NCI-H748 treated with DMSO at 0.1 percent for 48 hours (cell line): ENCODE data around the gene PEX16.
"Not testable (repeated sequence)": the region's sequence is repeated elsewhere in the genome, so short reads cannot be mapped to it uniquely, and the experiment has no call there.

ENCODE experiments used
- DNase-seq: peaks from one replicate; lab custom pipeline; 2025; lab: John Stamatoyannopoulos, UW

PEX16 gene

DNA sequence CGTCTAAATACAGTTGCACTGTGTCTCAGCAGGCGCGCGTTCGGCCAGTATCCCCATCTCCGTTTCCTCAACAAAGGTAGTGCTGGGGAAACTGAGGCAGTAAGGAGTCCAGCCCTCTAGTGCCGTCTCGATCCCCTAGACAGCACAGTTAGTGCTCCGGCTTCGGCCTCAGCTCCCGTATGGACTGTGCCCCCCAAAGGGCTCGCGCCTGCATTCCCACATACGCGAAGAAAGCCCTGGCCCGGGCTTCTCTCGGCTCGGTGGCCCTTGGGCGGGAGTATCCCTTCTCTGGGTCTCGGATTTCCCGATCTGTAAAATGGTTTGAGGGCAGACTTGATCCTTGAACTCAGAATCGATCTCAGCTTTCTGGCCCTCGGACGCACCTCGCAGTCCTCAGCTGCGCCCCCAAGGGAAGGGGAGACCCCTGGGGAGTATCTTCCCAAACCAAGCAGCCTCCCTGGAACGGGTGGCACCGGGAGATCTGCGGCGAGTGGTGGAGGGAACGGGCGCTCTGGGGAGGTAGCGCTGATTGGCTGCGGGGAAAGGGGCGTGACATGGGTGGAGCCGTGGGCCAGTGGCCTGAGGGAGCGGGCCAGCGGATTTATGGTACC, 759 bp upstream of the PEX16 start:
- DNase-seq = peak; percentile 80

DNA sequence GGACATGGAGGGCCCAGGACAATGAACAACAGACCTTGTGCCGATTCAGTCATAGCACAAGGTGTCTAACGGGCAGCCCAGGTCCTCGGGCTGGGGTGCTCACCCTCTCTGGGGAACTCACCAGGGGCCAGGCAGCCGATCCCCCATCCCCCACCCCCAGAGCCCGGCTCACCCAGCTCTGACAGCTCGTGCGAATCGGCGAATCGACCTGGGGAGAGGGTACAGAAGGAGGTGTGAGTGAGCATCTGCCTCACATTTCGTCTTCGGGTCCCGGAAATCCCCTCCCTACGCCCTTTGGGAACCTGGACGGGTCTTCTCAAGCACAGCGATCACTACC, 423 bp downstream of the PEX16 start:
- DNase-seq = no peak

DNA sequence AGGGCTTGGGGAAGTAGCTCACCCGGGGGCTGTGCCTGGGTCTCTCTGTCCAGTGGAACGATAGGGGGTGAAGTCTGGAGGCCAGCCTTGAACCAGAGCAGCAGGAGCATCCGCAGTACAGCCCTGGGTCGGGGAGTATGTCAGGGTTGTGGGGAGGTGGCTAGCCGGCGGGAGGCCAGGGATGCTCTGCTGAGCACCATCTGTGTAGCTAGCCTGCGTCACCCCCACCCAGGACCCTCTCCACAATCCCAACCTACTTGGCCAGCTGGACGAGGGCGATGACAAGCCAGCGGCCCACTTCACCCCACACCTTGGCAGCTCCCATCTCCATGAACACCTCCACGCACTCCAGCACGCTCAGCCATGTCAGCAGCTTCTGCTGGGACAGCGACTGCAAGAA, 2.2 kb downstream of the PEX16 start:
- no peak for DNase-seq

DNA sequence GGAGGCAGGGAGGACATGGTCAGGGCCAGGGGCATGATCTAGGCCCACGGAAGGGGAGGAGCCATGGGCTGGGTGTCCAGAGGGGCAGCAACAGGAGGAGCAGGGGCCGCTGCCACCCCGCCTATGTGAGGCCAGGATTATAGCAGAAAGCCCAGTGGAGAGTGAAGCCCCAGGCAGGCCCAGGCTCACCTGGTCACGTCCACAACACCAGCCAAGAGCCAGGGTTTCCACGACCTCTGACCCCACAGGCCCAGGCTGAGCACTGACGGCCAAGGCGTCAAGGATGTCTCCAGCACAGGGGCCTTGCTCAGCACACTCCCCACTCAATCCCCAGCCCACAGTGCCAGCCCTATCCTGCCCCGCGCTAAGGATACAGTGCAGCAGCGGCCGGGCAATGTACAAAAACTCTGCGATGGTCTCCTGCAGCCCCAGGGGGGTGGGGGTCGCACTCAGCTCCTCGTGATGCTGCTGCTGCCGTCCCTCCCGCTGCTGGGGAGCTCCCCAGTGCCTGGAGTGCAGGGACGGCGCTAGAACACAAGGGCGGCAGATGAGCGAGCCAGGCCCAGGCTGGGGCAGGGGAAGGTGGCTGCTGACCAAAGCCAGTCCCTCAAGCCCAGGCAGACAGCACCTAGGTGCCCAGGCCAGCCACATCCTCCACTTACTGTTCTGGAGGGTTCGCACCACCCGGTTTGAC, 3.6 kb downstream of the PEX16 start:
- no peak for DNase-seq

DNA sequence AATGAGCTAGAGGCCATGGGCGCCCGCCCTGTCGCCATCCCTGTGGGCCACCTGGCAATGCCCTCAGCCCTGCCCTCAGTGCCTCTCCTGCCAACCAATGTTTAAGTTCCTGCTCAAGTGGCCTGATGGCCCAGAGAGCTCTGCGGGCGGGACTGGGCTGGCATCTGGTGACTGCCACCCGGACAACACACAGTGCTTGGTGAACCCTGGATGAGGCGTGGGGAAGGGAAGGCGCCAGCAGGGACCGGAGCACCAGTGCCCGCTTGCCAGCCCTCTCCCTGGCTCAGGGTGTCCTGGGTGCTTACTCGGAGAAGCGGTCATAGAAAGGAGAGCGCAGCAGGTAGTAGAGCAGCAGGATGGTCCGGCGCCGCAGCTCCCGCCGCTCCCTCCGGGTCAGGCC, 4.2 kb downstream of the PEX16 start:
- DNase-seq = no peak

DNA sequence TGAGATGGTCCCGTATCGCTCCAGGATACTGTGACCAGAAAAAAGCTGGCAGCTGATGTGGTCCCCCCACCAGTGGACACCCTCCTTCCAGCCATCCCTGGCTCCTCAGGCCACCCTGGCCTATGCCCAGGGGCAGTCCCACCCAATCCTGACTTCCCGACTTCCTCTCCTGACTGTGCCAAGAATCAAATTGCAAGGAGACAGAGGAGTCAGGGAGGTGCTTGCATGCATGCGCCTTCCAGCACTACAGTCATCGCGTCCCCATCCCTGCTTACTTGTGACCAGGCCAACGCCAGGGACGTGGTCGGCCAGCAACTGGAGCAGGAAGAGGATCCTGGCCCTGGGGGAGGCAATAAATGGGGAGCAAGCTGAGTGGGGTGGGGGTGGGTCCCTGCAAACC, 7.1 kb downstream of the PEX16 start:
- no peak for DNase-seq

DNA sequence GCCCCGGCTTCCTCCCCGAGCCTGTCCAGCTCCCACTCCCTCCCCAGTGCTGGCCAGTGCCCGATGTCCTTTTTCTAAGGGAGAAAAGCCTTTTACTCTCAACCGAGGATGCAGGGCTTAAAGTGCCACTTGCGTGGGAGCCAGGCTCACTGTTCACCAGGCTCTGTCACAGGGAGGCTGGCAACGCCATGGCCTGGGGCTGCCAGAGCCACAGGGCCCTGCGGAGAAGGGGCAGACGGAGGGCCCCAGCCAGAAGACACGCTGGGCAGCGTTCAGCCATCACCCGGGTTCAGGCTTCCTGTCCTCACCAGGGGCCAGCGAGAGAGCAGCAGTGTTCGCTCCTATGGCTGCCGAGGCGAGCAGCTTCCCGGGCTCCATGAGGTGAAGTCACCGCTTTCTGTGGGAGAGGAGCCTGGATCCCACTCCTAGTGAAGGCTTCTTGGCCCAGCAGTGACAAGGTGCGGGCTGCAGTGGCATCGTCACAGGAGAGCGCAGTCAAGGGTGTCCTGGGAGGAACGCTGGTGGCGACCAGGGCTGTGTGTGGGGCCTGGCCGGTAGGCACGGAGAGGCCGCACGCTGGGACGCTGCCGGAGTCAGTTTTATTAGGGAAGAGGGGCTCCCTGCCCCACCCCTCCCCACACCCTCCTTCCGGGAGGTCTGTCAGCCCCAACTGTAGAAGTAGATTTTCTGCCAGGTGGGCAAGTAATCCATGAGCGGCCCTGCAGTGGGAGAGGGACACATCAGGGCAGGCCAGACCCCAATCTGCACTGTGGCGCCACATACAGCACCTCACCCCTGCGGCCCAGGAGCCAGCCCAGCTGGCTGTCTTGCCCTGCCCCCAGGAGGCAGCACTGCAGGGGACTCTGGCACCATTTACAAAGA, 7.8 kb downstream of the PEX16 start:
- no peak for DNase-seq

DNA sequence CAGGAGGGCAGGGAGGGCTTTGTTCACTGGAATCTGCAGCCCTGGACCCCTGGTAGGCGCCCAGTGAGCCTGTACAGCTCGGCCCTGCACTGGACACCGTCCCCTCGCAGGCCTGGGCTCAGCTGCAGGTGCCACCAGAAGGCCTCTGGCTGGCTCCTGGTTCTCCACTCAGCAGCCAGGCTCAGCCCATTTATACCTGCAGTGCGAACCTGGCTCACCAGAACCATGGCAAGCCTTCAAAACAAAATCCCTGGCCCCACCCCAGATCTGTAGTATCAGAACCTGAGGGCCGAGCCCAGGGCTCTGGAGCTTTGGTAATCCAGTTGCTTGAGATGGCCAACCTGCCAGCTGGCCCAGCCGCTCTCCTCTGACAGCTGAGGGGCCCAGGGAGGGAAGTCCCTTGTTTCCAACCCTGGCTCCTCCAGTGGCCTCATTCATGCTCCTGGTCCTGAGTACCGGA, 9.7 kb downstream of the PEX16 start:
- no peak for DNase-seq

DNA sequence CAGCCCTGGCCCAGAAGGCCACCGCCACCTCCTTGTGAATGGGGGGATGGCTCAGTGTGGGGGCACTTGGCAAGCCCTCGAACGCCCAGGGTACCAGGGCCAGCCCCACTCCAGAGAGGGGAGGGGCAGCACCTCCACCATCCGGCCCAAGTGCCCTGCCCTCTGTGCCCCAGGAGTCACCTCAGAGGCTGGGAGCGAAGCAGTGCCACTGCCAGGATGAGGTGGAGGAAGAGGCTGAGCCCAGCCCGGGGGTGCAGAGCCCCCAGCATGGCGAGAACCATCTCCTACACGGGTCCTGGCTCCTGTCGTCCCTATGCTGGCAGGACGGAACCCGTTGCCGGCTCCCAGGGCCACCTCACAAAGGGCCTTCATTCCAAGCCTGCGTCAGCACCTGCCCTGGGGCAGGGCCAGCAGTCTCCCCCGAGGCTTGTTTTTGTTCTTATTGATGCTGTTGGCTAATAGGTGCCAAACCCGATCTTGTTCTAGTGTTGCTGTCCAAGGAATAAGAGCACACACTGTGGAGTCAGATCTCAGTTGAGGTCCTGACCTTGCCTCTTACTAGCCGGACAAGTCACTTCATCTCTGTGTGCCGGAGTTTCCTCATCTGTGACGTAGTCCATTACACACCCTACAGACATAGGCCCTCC, 10.6 kb downstream of the PEX16 start, which contains the start of gene FREY1:
Gene FREY1, minus strand, starts transcription at position 307 of the 647 bp plus-strand sequence. Its CDS starts 26 bp downstream, at position 281.
- no peak for DNase-seq

DNA sequence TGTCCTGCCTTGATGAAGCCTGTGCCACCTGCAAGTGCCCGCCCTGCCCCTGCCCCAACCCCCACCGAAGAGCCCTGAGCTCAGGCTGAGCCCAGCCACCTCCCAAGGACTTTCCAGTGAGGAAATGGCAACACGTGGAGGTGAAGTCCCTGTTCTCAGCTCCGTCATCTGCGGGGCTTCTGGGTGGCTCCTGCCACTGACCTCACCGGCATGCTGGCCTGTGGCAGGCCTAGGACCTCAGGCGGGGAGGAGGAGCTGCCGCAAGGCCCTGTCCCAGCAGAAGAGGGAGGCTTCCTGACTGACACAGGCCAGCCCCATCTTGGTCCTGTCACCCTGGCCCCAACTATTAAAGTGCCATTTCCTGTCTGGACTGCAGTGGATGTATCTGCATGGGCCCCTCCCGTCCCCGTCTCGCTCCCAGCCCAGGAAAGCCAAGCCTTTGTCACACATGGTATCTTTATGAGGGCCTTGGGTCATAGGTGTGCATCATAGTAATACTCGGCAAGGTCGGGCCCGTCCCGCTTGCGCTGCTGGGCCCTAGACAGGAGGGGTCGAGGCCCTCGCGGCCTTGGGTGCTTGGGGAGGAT, 11.5 kb downstream of the PEX16 start:
- DNase-seq = no peak

DNA sequence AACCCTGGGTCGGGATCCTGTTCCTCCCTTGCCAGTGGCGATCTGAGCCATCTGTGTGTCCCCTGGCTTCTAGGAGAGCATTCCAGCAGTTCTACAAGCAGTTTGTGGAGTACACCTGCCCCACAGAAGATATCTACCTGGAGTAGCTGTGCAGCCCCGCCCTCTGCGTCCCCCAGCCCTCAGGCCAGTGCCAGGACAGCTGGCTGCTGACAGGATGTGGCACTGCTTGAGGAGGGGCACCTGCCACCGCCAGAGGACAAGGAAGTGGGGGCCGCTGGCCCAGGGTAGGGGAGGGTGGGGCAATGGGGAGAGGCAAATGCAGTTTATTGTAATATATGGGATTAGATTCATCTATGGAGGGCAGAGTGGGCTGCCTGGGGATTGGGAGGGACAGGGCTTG, 12.1 kb downstream of the PEX16 start:
- not testable (repeated sequence) for DNase-seq

DNA sequence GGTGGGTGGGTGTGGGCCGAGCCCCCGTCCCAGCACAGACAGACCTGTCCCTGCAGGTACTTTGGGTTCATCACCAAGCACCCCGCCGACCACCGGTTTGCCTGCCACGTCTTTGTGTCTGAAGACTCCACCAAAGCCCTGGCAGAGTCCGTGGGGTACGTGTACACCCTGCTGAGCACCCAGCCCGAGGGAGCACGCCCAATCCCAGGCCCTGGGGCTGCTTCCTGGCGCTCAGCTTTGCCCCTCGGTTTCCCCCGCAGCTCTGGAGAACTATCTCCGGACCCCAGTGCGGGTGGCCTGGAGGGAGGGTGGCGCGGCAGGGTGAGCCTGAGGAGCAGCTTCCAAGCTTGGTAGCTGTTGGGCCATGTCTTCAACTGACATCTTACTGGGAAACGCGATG, 12.6 kb downstream of the PEX16 start:
- DNase-seq = no peak

DNA sequence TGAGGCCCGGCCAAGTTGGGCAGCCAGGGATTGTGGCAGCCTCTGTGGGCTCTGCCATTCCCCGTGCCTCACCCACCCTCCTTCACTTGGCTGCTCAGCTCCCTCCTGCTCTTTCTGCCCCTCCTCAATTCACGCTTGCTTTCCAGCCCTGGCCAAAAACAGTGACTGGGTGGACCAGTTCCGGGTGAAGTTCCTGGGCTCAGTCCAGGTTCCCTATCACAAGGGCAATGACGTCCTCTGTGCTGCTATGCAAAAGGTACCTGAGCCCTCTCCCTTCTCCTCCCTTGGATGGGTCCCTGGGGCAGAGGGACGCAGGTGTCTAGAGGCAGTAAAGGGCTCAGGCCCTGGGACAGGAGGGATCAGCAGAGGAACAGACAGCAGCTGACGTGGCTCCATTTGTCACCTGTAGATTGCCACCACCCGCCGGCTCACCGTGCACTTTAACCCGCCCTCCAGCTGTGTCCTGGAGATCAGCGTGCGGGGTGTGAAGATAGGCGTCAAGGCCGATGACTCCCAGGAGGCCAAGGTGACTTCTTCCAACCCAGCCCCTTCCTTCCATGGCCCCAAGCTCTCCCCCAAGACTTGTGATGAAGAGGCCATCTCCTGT, 13.3 kb downstream of the PEX16 start:
- DNase-seq = no peak

DNA sequence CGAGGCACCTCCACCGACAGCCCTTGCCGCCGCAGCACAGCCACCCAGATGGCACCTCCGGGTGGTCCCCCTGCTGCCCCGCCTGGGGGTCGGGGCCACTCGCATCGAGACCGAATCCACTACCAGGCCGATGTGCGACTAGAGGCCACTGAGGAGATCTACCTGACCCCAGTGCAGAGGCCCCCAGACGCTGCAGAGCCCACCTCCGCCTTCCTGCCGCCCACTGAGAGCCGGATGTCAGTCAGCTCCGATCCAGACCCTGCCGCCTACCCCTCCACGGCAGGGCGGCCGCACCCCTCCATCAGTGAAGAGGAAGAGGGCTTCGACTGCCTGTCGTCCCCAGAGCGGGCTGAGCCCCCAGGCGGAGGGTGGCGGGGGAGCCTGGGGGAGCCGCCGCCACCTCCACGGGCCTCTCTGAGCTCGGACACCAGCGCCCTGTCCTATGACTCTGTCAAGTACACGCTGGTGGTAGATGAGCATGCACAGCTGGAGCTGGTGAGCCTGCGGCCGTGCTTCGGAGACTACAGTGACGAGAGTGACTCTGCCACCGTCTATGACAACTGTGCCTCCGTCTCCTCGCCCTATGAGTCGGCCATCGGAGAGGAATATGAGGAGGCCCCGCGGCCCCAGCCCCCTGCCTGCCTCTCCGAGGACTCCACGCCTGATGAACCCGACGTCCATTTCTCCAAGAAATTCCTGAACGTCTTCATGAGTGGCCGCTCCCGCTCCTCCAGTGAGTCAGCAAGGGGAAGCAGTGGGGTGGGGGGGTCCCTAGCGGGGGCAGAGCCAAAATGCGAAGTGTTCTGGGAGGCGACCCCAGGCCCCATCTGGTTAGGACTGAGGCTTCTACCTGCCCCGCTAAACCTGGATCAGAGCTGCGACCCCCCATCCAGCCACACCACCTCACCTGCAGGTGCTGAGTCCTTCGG, 15.0 kb downstream of the PEX16 start:
- DNase-seq = no peak

DNA sequence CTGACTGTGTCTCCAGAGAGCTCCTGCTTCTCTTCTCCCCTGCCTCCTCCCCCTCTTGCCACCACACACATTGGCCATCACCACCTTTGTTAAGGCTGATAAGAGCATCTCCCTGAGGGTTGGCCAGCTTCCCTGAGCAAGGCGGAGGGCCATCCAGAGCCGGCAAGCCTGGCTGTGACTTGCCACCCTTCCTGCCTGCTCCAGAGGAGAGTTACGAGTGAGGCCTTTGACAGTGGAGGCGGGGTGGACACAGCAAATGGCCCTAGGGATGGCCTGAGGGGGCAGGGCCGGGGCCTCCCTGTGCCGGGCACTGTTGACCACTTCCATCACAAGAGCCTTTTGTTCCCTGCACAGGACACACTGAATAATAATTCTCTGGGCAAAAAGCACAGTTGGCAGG, 16.1 kb downstream of the PEX16 start:
- no peak for DNase-seq

DNA sequence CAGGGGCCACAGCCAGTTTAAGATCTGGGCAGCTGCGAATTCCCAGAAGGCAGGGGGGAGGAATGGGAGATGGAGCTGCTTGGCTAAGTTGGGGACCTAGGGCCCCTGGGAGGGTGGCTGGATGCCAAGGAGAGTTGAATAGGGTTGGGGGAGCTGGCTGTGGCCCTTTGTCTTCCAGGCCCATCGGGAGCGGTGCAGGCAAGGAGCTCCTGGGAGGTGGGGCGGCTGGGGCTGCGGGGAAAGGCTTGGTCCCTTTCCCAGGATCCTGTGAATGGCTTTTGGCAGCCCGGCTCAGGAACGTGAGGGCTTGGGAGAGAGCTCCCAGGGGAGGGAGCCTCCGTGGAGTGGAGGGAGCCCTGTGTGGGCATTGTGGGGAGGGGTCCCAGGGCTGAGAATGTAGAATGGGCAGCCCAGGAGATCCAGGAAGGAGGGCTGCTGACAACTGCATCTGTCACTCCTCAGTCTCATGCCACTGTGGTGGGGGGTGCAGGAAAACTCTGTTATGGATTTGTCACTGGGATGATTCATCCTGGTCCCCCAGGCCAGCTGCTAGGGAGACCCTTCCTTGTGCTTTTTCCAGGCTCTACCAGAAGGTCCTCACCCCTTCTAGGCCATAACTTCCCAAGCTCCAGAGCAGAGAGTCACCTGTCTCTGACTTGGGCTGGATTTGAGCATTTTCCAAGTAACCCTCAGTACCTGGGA, 16.6 kb downstream of the PEX16 start:
- no peak for DNase-seq

DNA sequence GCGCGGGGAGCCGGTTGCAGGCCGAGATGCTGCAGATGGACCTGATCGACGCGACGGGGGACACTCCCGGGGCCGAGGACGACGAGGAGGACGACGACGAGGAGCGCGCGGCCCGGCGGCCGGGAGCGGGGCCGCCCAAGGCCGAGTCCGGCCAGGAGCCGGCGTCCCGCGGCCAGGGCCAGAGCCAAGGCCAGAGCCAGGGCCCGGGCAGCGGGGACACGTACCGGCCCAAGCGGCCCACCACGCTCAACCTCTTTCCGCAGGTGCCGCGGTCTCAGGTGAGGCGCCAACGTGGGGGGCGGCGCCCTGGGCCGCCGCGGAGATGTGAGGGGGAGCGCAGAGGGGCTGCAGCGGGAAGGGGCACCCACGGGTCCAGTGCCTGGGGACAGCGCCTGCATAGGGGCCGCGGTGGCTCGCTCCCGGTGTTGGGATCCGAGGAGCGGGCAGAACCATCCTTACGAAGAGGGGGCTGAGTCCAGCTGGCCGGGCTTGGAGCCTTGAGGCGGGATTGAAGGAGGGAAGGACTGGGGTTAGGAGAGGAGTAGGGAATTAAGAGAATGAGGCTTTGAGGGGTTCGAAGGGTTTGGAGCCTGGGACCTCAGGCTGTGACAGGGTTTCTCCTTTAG, 17.4 kb downstream of the PEX16 start:
- DNase-seq = not testable (repeated sequence)

DNA sequence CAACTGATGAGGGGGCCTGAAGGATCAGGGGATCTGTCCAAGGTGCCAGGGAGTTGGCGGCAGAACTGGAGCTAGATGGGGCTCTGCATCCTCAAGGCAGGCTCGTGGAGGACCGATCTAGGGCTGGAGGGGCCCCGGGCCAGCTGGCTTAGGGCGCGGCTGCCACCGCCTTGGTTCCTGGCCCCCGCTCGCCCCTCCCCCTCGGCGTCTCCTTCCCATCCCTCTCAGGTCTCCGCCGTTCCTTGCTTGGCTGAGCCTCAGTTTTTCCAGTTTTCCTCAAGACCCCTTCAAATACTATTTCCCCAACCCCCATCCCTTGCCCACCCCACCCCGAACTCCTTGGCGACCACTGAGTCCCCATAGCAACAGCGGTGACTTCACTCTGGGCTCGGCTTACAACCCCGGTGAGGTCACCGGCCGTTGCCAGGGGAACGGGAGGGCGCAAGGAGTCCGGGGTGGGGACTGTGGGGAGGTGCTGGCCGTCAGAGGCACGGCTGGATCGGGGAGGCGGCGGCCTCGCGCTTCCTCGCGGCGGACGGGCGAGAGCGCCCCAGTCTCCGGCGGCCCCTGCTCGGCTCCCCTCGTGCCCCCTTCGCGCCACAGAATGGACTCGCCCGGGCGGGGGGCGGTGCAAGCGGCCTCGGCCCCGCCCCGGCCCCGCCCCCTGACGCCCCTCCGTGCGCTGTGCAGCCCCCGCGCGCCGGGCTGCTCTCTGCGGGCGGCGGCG, 18.1 kb downstream of the PEX16 start:
- peak; percentile 79 for DNase-seq

DNA sequence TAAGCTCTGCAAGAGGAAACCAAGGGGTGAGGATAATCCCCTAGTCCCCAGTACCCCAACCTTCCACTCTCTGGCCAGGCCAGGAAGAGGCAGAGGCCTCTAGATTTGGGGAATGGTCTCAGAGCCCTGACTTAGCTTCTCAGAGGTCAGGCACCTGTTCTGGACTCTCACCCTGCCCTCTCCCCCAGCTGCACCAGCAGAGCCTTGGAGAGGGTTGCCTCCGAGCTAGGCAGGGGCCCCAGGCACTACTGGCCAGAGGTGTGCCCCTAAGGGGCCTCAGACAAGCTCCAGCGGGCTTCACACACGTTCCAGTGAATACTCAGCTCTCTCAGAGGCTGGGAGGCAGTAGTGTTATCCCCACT, 18.6 kb downstream of the PEX16 start:
- no peak for DNase-seq
